ENCODE results near the gene REST. TPM values are rescaled to one million over a fixed set of nuclear protein-coding genes. Genes with fewer than 3 reads are reported as not detected.

The REST gene
- 23.2 and 33.0 TPM in 2 replicates for total RNA-seq (2014; rRNA removed; shearing (Covaris generic))

GRCh38 chr4:56907489-56908205 is at the start of gene REST:
Gene REST (plus strand): TSS chr4:56907900. CDS start chr4:56910639, 2,739 bp downstream.

GRCh38 chr4:56977321-56978012 is 69.8 kb downstream of the REST start, which contains the start of gene NOA1:
Gene NOA1 (minus strand): TSS chr4:56977606. CDS start chr4:56977585, 21 bp downstream.

GRCh38 chr4:56978750-56979303 is 71.1 kb downstream of the REST start, which contains the start of gene POLR2B:
Gene POLR2B (plus strand): TSS chr4:56978896. CDS start chr4:56978986, 90 bp downstream.

Small RNAs within 50 kb of the gene (small RNA-seq; reads per million reads assigned to genes)
- not detected for gene RNU6-998P

Other genes starting within 250 kb of the REST start
- 0.45 TPM in 1 of 2 replicates, not detected in the other for gene HOPX, start 226.6 kb upstream of the REST start, total RNA-seq (2014; rRNA removed; shearing (Covaris generic))
- 3.1 TPM in 1 of 2 replicates, not detected in the other for gene SPINK2, start 86.2 kb upstream of the REST start, total RNA-seq (2014; rRNA removed; shearing (Covaris generic))
- gene NOA1, start 69.7 kb downstream of the REST start, total RNA-seq (2014; rRNA removed; shearing (Covaris generic)): 25.3 and 27.1 TPM in 2 replicates
- gene POLR2B, start 71.0 kb downstream of the REST start, total RNA-seq (2014; rRNA removed; shearing (Covaris generic)): 164 and 176 TPM in 2 replicates
- gene IGFBP7, start 202.5 kb downstream of the REST start, total RNA-seq (2014; rRNA removed; shearing (Covaris generic)): 136 and 168 TPM in 2 replicates

All from A375 (cell line).